Smooth muscle cell (in vitro differentiated cells): ENCODE measurements around the gene SPPL3. TPM values are rescaled to one million over a fixed set of nuclear protein-coding genes. Genes with fewer than 3 reads are reported as not detected.
A peak's percentile ranks its signal among the peaks of the same experiment; 100 is the strongest.

Source experiments
- DNase-seq: peaks from one replicate; lab custom pipeline; 2025; ENCODE audit not compliant: unreplicated experiment; lab: John Stamatoyannopoulos, UW
- H2AFZ ChIP-seq: fragments of 200-600 bp; sonication (generic); 2 replicates; pipeline ENCODE4 v1.6.0; 2016; ENCODE audit warnings: antibody characterized with exemption, low read depth, mild to moderate bottlenecking
- H3F3A ChIP-seq: fragments of 200-600 bp; sonication (generic); 2 replicates; pipeline ENCODE4 v1.6.0; 2017; ENCODE audit warnings: antibody characterized with exemption, low read depth
- H3K27ac ChIP-seq: fragments of 200-600 bp; sonication (generic); 2 replicates; pipeline ENCODE4 v1.5.1; 2016; ENCODE audit warnings: low read depth, mild to moderate bottlenecking
- H3K27me3 ChIP-seq: fragments of 200-600 bp; sonication (generic); 2 replicates; pipeline ENCODE4 v1.6.1; 2016; ENCODE audit warnings: low read depth, mild to moderate bottlenecking
- H3K36me3 ChIP-seq: fragments of 200-600 bp; sonication (generic); 2 replicates; pipeline ENCODE4 v1.5.1; 2016; ENCODE audit warnings: low read depth
- H3K4me1 ChIP-seq: fragments of 200-600 bp; sonication (generic); 2 replicates; pipeline ENCODE4 v1.5.1; 2016; ENCODE audit warnings: low read depth
- H3K4me2 ChIP-seq: fragments of 200-600 bp; sonication (generic); 2 replicates; pipeline ENCODE4 v1.6.0; 2016; ENCODE audit warnings: mild to moderate bottlenecking
- H3K4me3 ChIP-seq: fragments of 200-600 bp; sonication (generic); 2 replicates; pipeline ENCODE4 v1.5.1; 2016; ENCODE audit warnings: mild to moderate bottlenecking
- H3K79me2 ChIP-seq: fragments of 200-600 bp; sonication (generic); 2 replicates; pipeline ENCODE4 v1.6.0; 2016; ENCODE audit warnings: low read depth, mild to moderate bottlenecking
- H3K9ac ChIP-seq: fragments of 200-600 bp; sonication (generic); 2 replicates; pipeline ENCODE4 v1.6.0; 2016; ENCODE audit warnings: low read depth
- H3K9me3 ChIP-seq: fragments of 200-600 bp; sonication (generic); replicated peaks from 2 replicates; pipeline ENCODE4 v1.5.1; 2016; ENCODE audit warnings: low read depth
- H4K20me1 ChIP-seq: fragments of 200-600 bp; sonication (generic); 2 replicates; pipeline ENCODE4 v1.6.0; 2016; ENCODE audit warnings: low read depth
- WGBS: methylation state at CpG from one replicate; pipeline ENCODE4 v1.1.7; 2016; ENCODE audit warnings: low lambda C conversion rate; 5-methylcytosine and 5-hydroxymethylcytosine counted together
- polyA plus RNA-seq: library from polyadenylated mRNA; unstranded; fragments of >200 nt; fragmentation: Nextera tagmentation; extraction: Ambion mirVana; gene quantifications from 2 replicates; pipeline ENCODE4 v1.2.1, GENCODE V29; 2016
- total RNA-seq: library from RNA; depleted of rRNA; stranded (reverse); fragments of >200 nt; gene quantifications from 2 replicates; pipeline ENCODE4 v1.2.3, GENCODE V29; 2014
- TF ChIP-seq, protein P1 (sequence below): fragments of 200-600 bp; sonication (generic); IDR thresholded peaks from 2 replicates; pipeline ENCODE4 v1.5.1; 2017; ENCODE audit warnings: borderline replicate concordance, mild to moderate bottlenecking, antibody characterized with exemption; ENCODE audit not compliant: insufficient read depth, poor library complexity, severe bottlenecking

SPPL3 gene
- total and polyA plus RNA-seq, 2 experiments from 2014 or later = 22.5 to 27.0 TPM

- H3K36me3 ChIP-seq = no peaks in the 10 kb centered on the region
- no peak for DNase-seq
- H3K27me3 ChIP-seq = no peaks in the 10 kb centered on the region
- H3K4me3 ChIP-seq = no peak overlapping the region
- H3K9me3 ChIP-seq = peaks cover 5% of the 10 kb centered on the region
- no peaks in the 10 kb centered on the region for H3F3A ChIP-seq
- TF ChIP-seq, protein P1, sequence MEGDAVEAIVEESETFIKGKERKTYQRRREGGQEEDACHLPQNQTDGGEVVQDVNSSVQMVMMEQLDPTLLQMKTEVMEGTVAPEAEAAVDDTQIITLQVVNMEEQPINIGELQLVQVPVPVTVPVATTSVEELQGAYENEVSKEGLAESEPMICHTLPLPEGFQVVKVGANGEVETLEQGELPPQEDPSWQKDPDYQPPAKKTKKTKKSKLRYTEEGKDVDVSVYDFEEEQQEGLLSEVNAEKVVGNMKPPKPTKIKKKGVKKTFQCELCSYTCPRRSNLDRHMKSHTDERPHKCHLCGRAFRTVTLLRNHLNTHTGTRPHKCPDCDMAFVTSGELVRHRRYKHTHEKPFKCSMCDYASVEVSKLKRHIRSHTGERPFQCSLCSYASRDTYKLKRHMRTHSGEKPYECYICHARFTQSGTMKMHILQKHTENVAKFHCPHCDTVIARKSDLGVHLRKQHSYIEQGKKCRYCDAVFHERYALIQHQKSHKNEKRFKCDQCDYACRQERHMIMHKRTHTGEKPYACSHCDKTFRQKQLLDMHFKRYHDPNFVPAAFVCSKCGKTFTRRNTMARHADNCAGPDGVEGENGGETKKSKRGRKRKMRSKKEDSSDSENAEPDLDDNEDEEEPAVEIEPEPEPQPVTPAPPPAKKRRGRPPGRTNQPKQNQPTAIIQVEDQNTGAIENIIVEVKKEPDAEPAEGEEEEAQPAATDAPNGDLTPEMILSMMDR = no peak
- no peak overlapping the region for H3K9ac ChIP-seq
- H3K27ac ChIP-seq = no peak overlapping the region
- H2AFZ ChIP-seq = no peak overlapping the region
- no peaks in the 10 kb centered on the region for H3K4me1 ChIP-seq
- no peak overlapping the region for H3K4me2 ChIP-seq
- H3K79me2 ChIP-seq = peaks cover 52% of the 10 kb centered on the region
- peaks cover 75% of the 10 kb centered on the region for H4K20me1 ChIP-seq
- WGBS = 56% methylated on average over 2 of the region's 2 CpGs
These were observed 47.2 kb downstream of the SPPL3 start for GRCh38 chr12:120856980-120857379.

GRCh38 chr12:120855823-120856588 is 48.2 kb downstream of the SPPL3 start:
- TF ChIP-seq, protein P1 = no peak
- H4K20me1 ChIP-seq = peaks cover 76% of the 10 kb centered on the region
- peaks cover 5% of the 10 kb centered on the region for H3K9me3 ChIP-seq
- DNase-seq = no peak
- H3K36me3 ChIP-seq = no peaks in the 10 kb centered on the region
- H3K9ac ChIP-seq = no peak overlapping the region
- H3F3A ChIP-seq = no peaks in the 10 kb centered on the region
- H3K79me2 ChIP-seq = peaks cover 48% of the 10 kb centered on the region
- 91% methylated on average over 6 of the region's 6 CpGs for WGBS
- no peak overlapping the region for H2AFZ ChIP-seq
- H3K4me1 ChIP-seq = no peaks in the 10 kb centered on the region
- H3K27ac ChIP-seq = no peak overlapping the region
- H3K4me3 ChIP-seq = no peak overlapping the region
- no peaks in the 10 kb centered on the region for H3K27me3 ChIP-seq
- no peak overlapping the region for H3K4me2 ChIP-seq

DNA sequence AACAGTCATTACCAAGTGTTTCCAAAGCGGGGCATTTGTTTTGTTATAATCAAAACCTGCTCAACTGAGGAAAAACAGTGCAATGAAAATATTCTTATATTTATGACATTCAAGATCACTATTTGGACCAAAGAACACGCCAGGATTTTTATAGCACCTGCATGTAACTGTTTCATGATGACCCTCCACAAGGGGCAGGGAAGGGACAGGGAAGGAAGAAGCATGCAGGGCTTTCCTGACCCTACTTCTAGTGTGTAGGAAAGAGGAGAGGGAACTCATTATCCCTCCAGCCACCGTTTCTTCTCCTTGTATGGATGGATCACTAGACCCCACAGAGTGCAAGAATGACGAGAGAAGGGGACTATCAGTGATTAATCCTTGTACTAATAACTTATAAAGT is 49.4 kb downstream of the SPPL3 start:
- H3F3A ChIP-seq = no peaks in the 10 kb centered on the region
- DNase-seq = no peak
- H3K27ac ChIP-seq = no peak overlapping the region
- H4K20me1 ChIP-seq = peaks cover 80% of the 10 kb centered on the region
- H3K9me3 ChIP-seq = peaks cover 5% of the 10 kb centered on the region
- TF ChIP-seq, protein P1 = no peak
- H3K27me3 ChIP-seq = no peaks in the 10 kb centered on the region
- no peak overlapping the region for H3K4me3 ChIP-seq
- 91% methylated on average over 4 of the region's 4 CpGs for WGBS
- H3K9ac ChIP-seq = no peak overlapping the region
- no peak overlapping the region for H2AFZ ChIP-seq
- H3K4me1 ChIP-seq = no peaks in the 10 kb centered on the region
- no peaks in the 10 kb centered on the region for H3K36me3 ChIP-seq
- H3K79me2 ChIP-seq = peaks cover 36% of the 10 kb centered on the region
- H3K4me2 ChIP-seq = no peak overlapping the region

DNA sequence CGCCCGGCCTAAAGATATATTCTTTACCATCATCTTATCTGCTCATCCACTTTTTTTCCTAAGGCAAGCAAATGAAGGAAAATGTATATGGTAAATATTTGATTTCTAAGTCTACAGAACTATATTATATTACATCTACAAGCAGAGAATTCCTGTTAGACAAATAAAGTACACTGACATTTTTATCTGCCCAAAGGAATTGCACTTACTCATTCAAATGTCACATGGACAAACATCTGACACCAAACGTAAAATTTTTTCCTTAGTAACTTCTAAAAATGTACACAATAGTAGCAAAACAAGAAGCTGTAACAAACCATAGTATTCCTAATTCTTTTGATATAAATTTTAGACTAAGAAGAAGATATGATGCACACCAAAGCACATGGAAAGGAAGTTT is 51.0 kb downstream of the SPPL3 start:
- TF ChIP-seq, protein P1 = no peak
- no peak for DNase-seq
- H3K79me2 ChIP-seq = peaks cover 25% of the 10 kb centered on the region
- H3F3A ChIP-seq = peaks cover 3% of the 10 kb centered on the region
- no peaks in the 10 kb centered on the region for H3K27me3 ChIP-seq
- H3K27ac ChIP-seq = peak overlapping the region; percentile 54
- H3K36me3 ChIP-seq = no peaks in the 10 kb centered on the region
- peak overlapping the region; percentile 21 for H3K9ac ChIP-seq
- no peak overlapping the region for H2AFZ ChIP-seq
- H3K4me3 ChIP-seq = no peak overlapping the region
- WGBS = 77% methylated on average over 3 of the region's 3 CpGs
- peaks cover 91% of the 10 kb centered on the region for H4K20me1 ChIP-seq
- no peaks in the 10 kb centered on the region for H3K9me3 ChIP-seq
- H3K4me2 ChIP-seq = peak overlapping the region; percentile 36
- no peaks in the 10 kb centered on the region for H3K4me1 ChIP-seq
